ENCODE results near the gene ZNF101.
A peak's percentile ranks its signal among the peaks of the same experiment; 100 is the strongest.

ZNF101 gene

GRCh38 chr19:19721896-19722295, 53.3 kb downstream of the ZNF101 start:
- DNase-seq = no peak

GRCh38 chr19:19732579-19733501, 64.2 kb downstream of the ZNF101 start, which contains the start of gene ZNF14:
TSS of gene ZNF14 (minus strand) at chr19:19733112. CDS start at chr19:19732958, 154 bp downstream.
- DNase-seq = peak; percentile 95
